Skin of body (tissue), 2 donors: ENCODE results near the gene GEMIN4. TPM values are rescaled to one million over a fixed set of nuclear protein-coding genes. Genes with fewer than 3 reads are reported as not detected.

Experiments
- DNase-seq: peaks from one replicate; lab custom pipeline; 2025; lab: John Stamatoyannopoulos, UW
- total RNA-seq: library from RNA; depleted of rRNA; stranded (reverse); fragments of >200 nt; gene quantifications from one replicate; pipeline ENCODE4 v1.2.3, GENCODE V29; 2014

Gene GEMIN4
- total RNA-seq, 1 donor from 2014 or later = 13.2 TPM

- DNase-seq = no peak
These were observed 9.8 kb downstream of the GEMIN4 start for GRCh38 chr17:742147-742793.

- DNase-seq = no peak
These were observed 11.6 kb downstream of the GEMIN4 start for GRCh38 chr17:740240-741017.

GRCh38 chr17:737561-738113 is 14.4 kb downstream of the GEMIN4 start:
- no peak for DNase-seq

GRCh38 chr17:733743-734142 is 18.3 kb downstream of the GEMIN4 start:
- DNase-seq = no peak

- DNase-seq = no peak
These were observed 19.0 kb downstream of the GEMIN4 start for GRCh38 chr17:732902-733720.

GRCh38 chr17:732067-732901 is 19.8 kb downstream of the GEMIN4 start, which contains the start of gene TLCD3A:
TLCD3A (plus strand) TSS chr17:732596; CDS start chr17:732648, 52 bp downstream.
- DNase-seq = no peak

- DNase-seq = no peak
These were observed 20.4 kb downstream of the GEMIN4 start for GRCh38 chr17:731644-732066.

- DNase-seq = no peak
These were observed 23.2 kb downstream of the GEMIN4 start for GRCh38 chr17:728911-729310.

GRCh38 chr17:726271-726919 is 25.7 kb downstream of the GEMIN4 start:
- no peak for DNase-seq

- DNase-seq = no peak
These were observed 26.3 kb downstream of the GEMIN4 start for GRCh38 chr17:725746-726145.

- DNase-seq = no peak
These were observed 27.0 kb downstream of the GEMIN4 start for GRCh38 chr17:725084-725483.

- no peak for DNase-seq
These were observed 30.5 kb downstream of the GEMIN4 start for GRCh38 chr17:721540-721937.

GRCh38 chr17:720706-721539 is 31.1 kb downstream of the GEMIN4 start:
- DNase-seq = no peak

- DNase-seq = no peak
These were observed 34.0 kb downstream of the GEMIN4 start for GRCh38 chr17:718075-718474.

GRCh38 chr17:708132-708531 is 43.9 kb downstream of the GEMIN4 start:
- DNase-seq = no peak

- DNase-seq = no peak
These were observed 46.2 kb downstream of the GEMIN4 start for GRCh38 chr17:705863-706262.

- DNase-seq = no peak
These were observed 47.1 kb downstream of the GEMIN4 start for GRCh38 chr17:705011-705410.

GRCh38 chr17:704111-704864 is 47.8 kb downstream of the GEMIN4 start:
- no peak for DNase-seq
